Thymus (tissue), 14 donors: ENCODE measurements around the gene HBZ. TPM values are rescaled to one million over a fixed set of nuclear protein-coding genes. Genes with fewer than 3 reads are reported as not detected.

Experiments used
- DNase-seq, 9 donors: peaks; one replicate each; pipeline ENCODE4 v3.0.0-alpha.2; 2013; ENCODE audit warnings: low spot score in 9 of 9, low read depth in 6 of 9, missing footprints in 1 of 9
- H3K27ac ChIP-seq, 2 donors: one replicate each; pipeline ENCODE4 v1.5.1; 2013; ENCODE audit warnings: control low read depth in 1 of 2, low read depth in 1 of 2, low read length in 1 of 2, mild to moderate bottlenecking in 1 of 2, moderate library complexity in 1 of 2
- H3K27me3 ChIP-seq, 2 donors: one replicate each; pipeline ENCODE4 v1.5.1; 2013; ENCODE audit warnings: low read length in 1 of 2; ENCODE audit not compliant: control insufficient read depth in 2 of 2, insufficient read depth in 1 of 2
- H3K36me3 ChIP-seq, 2 donors: one replicate each; pipeline ENCODE4 v1.5.1; 2013; ENCODE audit warnings: low read length in 1 of 2, mild to moderate bottlenecking in 1 of 2, moderate library complexity in 1 of 2; ENCODE audit not compliant: control insufficient read depth in 2 of 2, insufficient read depth in 2 of 2
- H3K4me1 ChIP-seq, 2 donors: one replicate each; pipeline ENCODE4 v1.5.1; 2013; ENCODE audit warnings: low read length in 2 of 2; ENCODE audit not compliant: control insufficient read depth in 2 of 2, insufficient read depth in 2 of 2
- H3K4me3 ChIP-seq, 2 donors: one replicate each; pipeline ENCODE4 v1.5.1; 2013; ENCODE audit warnings: low read length in 2 of 2, control low read depth in 1 of 2, mild to moderate bottlenecking in 1 of 2
- H3K9me3 ChIP-seq, 2 donors: one replicate each; pipeline ENCODE4 v1.5.1; 2013; ENCODE audit warnings: low read length in 1 of 2, mild to moderate bottlenecking in 1 of 2; ENCODE audit not compliant: control insufficient read depth in 2 of 2, insufficient read depth in 1 of 2
- WGBS: extraction: QIAGEN DNeasy Blood & Tissue Kit; methylation state at CpG from one replicate; pipeline ENCODE4 v1.1.7; 2013; 5-methylcytosine and 5-hydroxymethylcytosine counted together
- long read RNA-seq, 10 donors: transcript quantifications; one replicate each; lab custom pipeline, GENCODE V29; 2026
- polyA plus RNA-seq: library from polyadenylated mRNA; stranded (reverse); fragments of 200-250 nt; gene quantifications from one replicate; pipeline ENCODE4 v1.2.3, GENCODE V29; 2013
- total RNA-seq: library from RNA; stranded (reverse); fragments of 120-200 nt; gene quantifications from one replicate; pipeline ENCODE4 v1.2.4, GENCODE V29; 2013
- donor health status: healthy.

The HBZ gene
- total RNA-seq (3.2 TPM), polyA plus RNA-seq (0.34 TPM)
- long read RNA-seq, donor 1, partial matches to known transcripts = 0 of 1 reads
- long read RNA-seq, donor 1, other reads (novel, unspliced or antisense) = 0 of 1 reads
- long read RNA-seq, donor 2 = 0 reads
- long read RNA-seq, donor 3, transcript HBZ-201 (3 exons, 755 nt) = major isoform, 10 of 10 reads
- long read RNA-seq, donor 3, partial matches to known transcripts = 0 of 10 reads
- long read RNA-seq, donor 3, other reads (novel, unspliced or antisense) = 0 of 10 reads
- long read RNA-seq, donor 4, transcript HBZ-201 (3 exons, 755 nt) = major isoform, 12 of 12 reads
- long read RNA-seq, donor 4, partial matches to known transcripts = 0 of 12 reads
- long read RNA-seq, donor 4, other reads (novel, unspliced or antisense) = 0 of 12 reads
- long read RNA-seq, donor 5, transcript HBZ-201 (3 exons, 755 nt) = major isoform, 6 of 6 reads
- long read RNA-seq, donor 5, partial matches to known transcripts = 0 of 6 reads
- long read RNA-seq, donor 5, other reads (novel, unspliced or antisense) = 0 of 6 reads
- long read RNA-seq, donor 6, transcript HBZ-201 (3 exons, 755 nt) = major isoform, 7 of 7 reads
- long read RNA-seq, donor 6, partial matches to known transcripts = 0 of 7 reads
- long read RNA-seq, donor 6, other reads (novel, unspliced or antisense) = 0 of 7 reads
- long read RNA-seq, donor 7, transcript HBZ-201 (3 exons, 755 nt) = major isoform, 18 of 18 reads
- long read RNA-seq, donor 7, partial matches to known transcripts = 0 of 18 reads
- long read RNA-seq, donor 7, other reads (novel, unspliced or antisense) = 0 of 18 reads
- long read RNA-seq, donor 8, transcript HBZ-201 (3 exons, 755 nt) = major isoform, 7 of 7 reads
- long read RNA-seq, donor 8, partial matches to known transcripts = 0 of 7 reads
- long read RNA-seq, donor 8, other reads (novel, unspliced or antisense) = 0 of 7 reads
- long read RNA-seq, donor 9 = 0 reads
- long read RNA-seq, donor 10, transcript HBZ-201 (3 exons, 755 nt) = major isoform, 12 of 12 reads
- long read RNA-seq, donor 10, partial matches to known transcripts = 0 of 12 reads
- long read RNA-seq, donor 10, other reads (novel, unspliced or antisense) = 0 of 12 reads

DNA sequence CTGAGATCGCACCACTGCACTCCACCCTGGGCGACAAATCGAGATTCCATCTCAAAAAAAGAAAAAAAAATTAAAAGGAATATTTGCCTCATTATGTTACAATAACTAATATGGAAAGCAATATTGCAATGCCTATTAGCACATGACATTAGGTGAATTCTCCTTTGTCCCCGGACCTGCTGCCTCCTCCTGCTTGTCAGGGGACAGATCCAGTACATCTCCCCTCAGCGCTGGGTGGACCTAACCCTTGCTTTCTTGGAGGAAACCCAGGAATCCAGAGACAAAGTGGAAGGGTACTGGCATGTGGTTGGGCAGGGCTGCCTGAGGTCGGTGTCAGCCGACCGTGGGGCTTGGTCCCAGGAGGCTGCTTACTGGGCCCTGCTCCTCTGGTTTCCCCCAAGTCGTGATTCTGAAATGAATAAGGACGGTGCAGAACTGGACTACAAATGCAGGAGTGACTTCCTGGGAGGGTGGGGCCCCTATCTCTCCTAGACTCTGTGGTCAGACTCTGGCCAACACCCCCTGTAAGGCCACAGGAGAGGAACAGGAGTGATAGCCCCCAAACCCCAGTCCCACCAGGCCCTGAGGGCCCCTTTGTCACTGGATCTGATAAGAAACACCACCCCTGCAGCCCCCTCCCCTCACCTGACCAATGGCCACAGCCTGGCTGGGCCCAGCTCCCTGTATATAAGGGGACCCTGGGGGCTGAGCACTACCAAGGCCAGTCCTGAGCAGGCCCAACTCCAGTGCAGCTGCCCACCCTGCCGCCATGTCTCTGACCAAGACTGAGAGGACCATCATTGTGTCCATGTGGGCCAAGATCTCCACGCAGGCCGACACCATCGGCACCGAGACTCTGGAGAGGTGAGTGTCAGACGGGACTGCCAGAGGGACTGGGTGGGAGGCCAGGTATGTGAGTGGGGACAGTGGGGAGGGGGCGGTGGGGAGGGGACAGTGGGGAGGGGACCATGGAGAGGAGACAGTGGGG lies at the start of gene HBZ:
Gene HBZ, plus strand, starts transcription at position 504 of the 988 bp plus-strand sequence. Its CDS starts 266 bp downstream, at position 770.
- H3K36me3 ChIP-seq = no peaks in the 10 kb centered on the region
- no peaks in the 10 kb centered on the region for H3K9me3 ChIP-seq
- peaks cover 23 to 65% of the 10 kb centered on the region in 2 donors for H3K27me3 ChIP-seq
- peaks cover 0 to 10% of the 10 kb centered on the region in 2 donors for H3K4me1 ChIP-seq
- H3K4me3 ChIP-seq = no peak within 1 kb of the TSS
- DNase-seq = no peak
- WGBS = 91% methylated on average over 17 of the region's 17 CpGs
- H3K27ac ChIP-seq = no peak within 1 kb of the TSS

DNA sequence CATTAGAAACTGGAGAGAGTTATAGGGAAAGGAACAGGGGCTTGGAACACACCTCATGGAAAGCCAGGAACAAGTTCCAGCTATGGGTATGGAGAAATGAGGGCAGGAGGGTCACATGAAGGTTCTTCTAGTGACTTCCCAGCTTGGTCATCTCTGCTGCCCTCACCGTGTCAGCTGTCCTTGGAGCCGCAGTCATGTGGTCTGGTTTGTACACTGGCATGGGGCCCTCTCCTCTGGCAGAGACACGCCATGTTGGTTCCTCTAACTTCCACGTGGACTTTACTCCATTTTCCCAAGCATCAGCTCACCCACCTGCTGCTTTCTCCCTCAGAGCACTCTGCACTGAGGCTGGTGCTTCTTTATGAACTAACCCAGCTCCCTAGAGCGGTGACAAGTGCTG lies 48.1 kb upstream of the HBZ start:
- DNase-seq = no peak
- H3K4me3 ChIP-seq = no peak overlapping the region
- WGBS = 93% methylated on average over 5 of the region's 5 CpGs
- no peak overlapping the region for H3K27ac ChIP-seq
- H3K36me3 ChIP-seq = peaks cover 18 to 24% of the 10 kb centered on the region in 2 donors
- H3K9me3 ChIP-seq = no peaks in the 10 kb centered on the region
- H3K27me3 ChIP-seq = no peaks in the 10 kb centered on the region
- no peaks in the 10 kb centered on the region for H3K4me1 ChIP-seq

DNA sequence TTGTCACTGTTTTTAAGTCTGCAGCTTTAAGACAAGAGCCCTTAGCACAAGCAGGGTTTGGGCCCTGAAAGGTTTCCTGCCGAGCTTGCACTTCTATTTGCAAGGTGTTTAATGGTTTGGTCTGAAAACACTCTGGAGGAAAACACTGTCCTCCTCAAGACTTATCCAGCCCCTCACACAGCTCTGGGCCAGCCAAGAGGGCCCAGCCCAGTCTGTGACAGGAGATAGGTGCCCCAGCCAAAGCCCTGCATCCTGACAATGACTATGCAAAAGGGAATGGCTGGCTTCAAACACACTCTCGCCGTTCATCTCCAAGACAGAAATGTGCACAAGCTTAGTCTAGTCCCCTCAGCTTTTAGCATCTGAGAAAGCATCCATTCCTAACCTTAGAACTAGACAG lies 47.5 kb upstream of the HBZ start:
- Histone ChIP-seq H3K27me3 (no peaks in the 10 kb centered on the region), H3K4me3 (no peak overlapping the region), H3K4me1 (no peaks in the 10 kb centered on the region), H3K27ac (no peak overlapping the region), H3K9me3 (no peaks in the 10 kb centered on the region), H3K36me3 (peaks cover 20 to 25% of the 10 kb centered on the region in 2 donors)
- 77% methylated on average over 3 of the region's 3 CpGs for WGBS
- no peak for DNase-seq

DNA sequence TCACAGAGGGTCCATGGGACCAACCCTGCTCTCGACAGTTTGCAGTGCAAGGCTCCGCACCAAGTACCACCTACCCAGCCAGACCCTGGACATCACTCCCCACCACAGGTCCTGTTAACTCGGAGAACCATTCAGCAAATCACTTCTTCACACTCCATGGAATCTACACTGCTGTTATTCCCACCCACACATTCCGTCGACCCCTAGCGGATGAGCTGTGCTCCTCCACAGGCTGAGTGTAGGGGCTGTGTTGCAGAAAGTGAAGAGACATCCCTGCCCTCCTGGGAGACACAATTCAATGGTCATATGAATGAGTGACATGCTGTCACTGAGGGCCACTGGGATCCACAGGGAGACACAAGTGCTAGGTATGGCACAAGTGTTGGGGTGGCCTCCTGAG lies 46.9 kb upstream of the HBZ start:
- WGBS = 96% methylated on average over 6 of the region's 6 CpGs
- H3K36me3 ChIP-seq = peaks cover 21 to 26% of the 10 kb centered on the region in 2 donors
- H3K27ac ChIP-seq = no peak overlapping the region

DNA sequence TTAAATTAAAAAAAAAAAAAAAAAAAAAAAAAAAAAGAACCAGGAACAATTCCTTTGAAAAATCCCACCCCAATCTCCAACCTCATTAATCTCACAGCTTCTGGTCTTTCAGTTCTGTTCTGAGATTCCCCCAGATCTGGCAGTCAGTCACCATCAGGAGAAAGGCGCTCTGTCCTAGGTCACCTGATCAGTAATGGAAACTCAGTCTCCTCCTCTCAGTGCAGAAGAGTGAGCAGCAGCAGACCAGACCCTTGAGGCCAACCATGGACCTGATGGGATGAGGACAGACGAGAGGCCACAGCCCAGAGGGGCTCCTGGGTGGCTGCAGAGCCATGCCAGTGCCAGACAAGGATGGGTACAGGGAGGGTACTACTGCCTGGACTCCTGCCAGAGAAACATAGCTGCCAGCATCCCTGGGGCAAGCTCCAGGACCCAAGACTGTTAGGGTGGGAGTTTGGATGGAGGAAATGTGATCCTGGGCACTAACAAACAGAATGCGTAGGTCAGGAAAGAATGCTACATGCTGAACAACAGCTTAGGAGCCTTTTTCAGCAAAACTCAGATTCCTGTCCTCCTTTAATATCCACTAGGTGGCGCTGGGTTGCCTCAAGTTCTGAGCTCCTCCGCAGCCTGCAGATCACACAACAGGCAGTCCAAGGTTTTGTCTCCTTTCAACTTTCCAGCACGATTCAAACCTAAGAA lies 45.7 kb upstream of the HBZ start:
- H3K4me3 ChIP-seq = no peak overlapping the region
- H3K9me3 ChIP-seq = no peaks in the 10 kb centered on the region
- no peak overlapping the region for H3K27ac ChIP-seq
- H3K27me3 ChIP-seq = no peaks in the 10 kb centered on the region
- DNase-seq = peak; percentile 30 to 82 (median 54)
- H3K4me1 ChIP-seq = no peaks in the 10 kb centered on the region
- WGBS = 54% methylated on average over 6 of the region's 6 CpGs
- H3K36me3 ChIP-seq = peaks cover 21 to 29% of the 10 kb centered on the region in 2 donors

More for the DNA sequence above, 46.9 kb upstream of the HBZ start:
- Histone ChIP-seq H3K27me3 (no peaks in the 10 kb centered on the region), H3K4me1 (no peaks in the 10 kb centered on the region), H3K4me3 (no peak overlapping the region), H3K9me3 (no peaks in the 10 kb centered on the region)
- DNase-seq = no peak

DNA sequence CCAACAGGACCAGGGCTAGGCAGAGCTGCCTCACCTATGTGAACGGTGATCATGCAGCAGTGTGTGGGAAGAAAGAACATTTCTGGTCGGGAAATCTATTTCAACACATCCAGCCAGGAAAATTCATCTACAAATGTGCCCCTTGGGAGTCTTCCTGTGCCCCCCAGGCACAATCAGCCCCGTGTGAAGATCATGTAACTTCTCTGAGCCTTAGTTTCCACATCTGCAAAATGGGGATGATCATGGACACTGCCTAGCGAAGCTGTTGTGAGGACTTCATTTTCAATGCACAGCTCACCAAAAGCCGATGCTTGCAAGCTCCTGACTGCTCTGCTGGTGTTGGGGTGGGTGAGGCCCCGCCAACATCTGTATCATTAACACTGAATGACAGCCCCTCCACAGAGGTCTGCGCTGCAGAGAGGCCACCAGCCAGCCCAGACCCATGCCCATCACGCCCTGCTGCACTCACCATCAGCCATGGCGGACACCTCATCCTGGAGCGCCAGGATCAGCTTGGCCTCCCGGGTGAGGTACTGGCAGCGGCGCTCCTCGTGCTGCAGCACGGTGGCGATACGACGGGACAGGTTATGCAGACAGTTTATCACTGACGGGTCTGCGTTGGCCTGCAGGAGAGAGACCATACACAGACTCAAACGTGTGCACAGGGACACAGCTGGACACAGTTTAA lies 40.1 kb upstream of the HBZ start:
- Histone ChIP-seq H3K4me1 (no peaks in the 10 kb centered on the region), H3K4me3 (no peak overlapping the region), H3K27me3 (no peaks in the 10 kb centered on the region), H3K36me3 (peaks cover 26 to 31% of the 10 kb centered on the region in 2 donors), H3K27ac (no peak overlapping the region), H3K9me3 (no peaks in the 10 kb centered on the region)
- DNase-seq = no peak
- 98% methylated on average over 21 of the region's 21 CpGs for WGBS

DNA sequence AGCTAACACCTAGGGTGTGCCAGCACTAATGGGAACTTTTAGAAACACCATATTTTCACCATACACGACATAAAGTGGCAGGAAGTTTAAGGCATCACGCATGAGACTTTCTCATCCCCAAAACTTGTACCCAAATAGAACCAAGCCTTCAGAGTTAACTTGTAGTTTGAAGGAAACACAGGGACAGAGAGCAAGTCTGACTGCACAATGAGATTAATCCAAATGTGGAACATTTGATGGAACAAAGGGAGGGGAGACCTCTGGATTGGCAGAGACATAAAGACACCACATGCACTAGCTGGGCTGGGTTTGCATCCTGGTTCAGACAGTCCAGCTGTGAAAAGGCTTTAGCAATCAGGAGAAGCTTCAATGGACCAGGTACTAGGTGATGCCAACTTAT lies 38.1 kb upstream of the HBZ start:
- DNase-seq = no peak
- Histone ChIP-seq H3K27ac (no peak overlapping the region), H3K9me3 (no peaks in the 10 kb centered on the region), H3K4me1 (no peaks in the 10 kb centered on the region), H3K27me3 (no peaks in the 10 kb centered on the region), H3K4me3 (no peak overlapping the region), H3K36me3 (peaks cover 20 to 23% of the 10 kb centered on the region in 2 donors)
- 98% methylated on average over 2 of the region's 2 CpGs for WGBS
